ENCODE data around the gene GSDME. TPM values are rescaled to one million over a fixed set of nuclear protein-coding genes. Genes with fewer than 3 reads are reported as not detected.

Gene GSDME
- total RNA-seq, 2 donors from 2014 or later, result 0.85 to 1.8 TPM

- intact Hi-C loops (cut with DNase I, micrococcal nuclease), result no loop called here
- ATAC-seq (no peak), DNase-seq (no peak)
Observed at GRCh38 chr7:24728121-24728500, 29.2 kb downstream of the GSDME start.

- ATAC-seq (no peak), DNase-seq (no peak)
- intact Hi-C loops (cut with DNase I, micrococcal nuclease), result no loop called here
Observed at GRCh38 chr7:24727154-24728120, 29.8 kb downstream of the GSDME start.

- no peak for ATAC-seq
- intact Hi-C loops (cut with DNase I, micrococcal nuclease), result no loop called here
- no peak for DNase-seq
Observed at GRCh38 chr7:24725554-24726241, 31.6 kb downstream of the GSDME start.

GRCh38 chr7:24724451-24725190 lies 32.6 kb downstream of the GSDME start:
- intact Hi-C loops (cut with DNase I, micrococcal nuclease), result no loop called here
- ATAC-seq (no peak), DNase-seq (no peak)

- no peak for ATAC-seq
- no peak for DNase-seq
- intact Hi-C loops (cut with DNase I, micrococcal nuclease), result no loop called here
Observed at GRCh38 chr7:24723178-24723530, 34.1 kb downstream of the GSDME start.

- DNase-seq, result no peak
- intact Hi-C loops (cut with DNase I, micrococcal nuclease), result no loop called here
- peak; percentile 33 for ATAC-seq
Observed at GRCh38 chr7:24722386-24723177, 34.7 kb downstream of the GSDME start.

- intact Hi-C loops (cut with DNase I, micrococcal nuclease), result no loop called here
- ATAC-seq, result peak; percentile 32
- no peak for DNase-seq
Observed at GRCh38 chr7:24721481-24722001, 35.7 kb downstream of the GSDME start.

- intact Hi-C loops (cut with DNase I, micrococcal nuclease), result no loop called here
- DNase-seq (no peak), ATAC-seq (no peak)
Observed at GRCh38 chr7:24720283-24720682, 37.0 kb downstream of the GSDME start.

GRCh38 chr7:24718977-24719491 lies 38.2 kb downstream of the GSDME start:
- ATAC-seq, result no peak
- no peak for DNase-seq
- intact Hi-C loops (cut with DNase I, micrococcal nuclease), result no loop called here

GRCh38 chr7:24718431-24718831 lies 38.8 kb downstream of the GSDME start:
- ATAC-seq (no peak), DNase-seq (no peak)
- intact Hi-C loops (cut with DNase I, micrococcal nuclease), result no loop called here

- intact Hi-C loops (cut with DNase I, micrococcal nuclease), result no loop called here
- DNase-seq (no peak), ATAC-seq (no peak)
Observed at GRCh38 chr7:24717694-24718320, 39.5 kb downstream of the GSDME start.

- DNase-seq, result no peak
- intact Hi-C loops (cut with DNase I, micrococcal nuclease), result no loop called here
- ATAC-seq, result no peak
Observed at GRCh38 chr7:24717247-24717622, 40.0 kb downstream of the GSDME start.

GRCh38 chr7:24716480-24717246 lies 40.6 kb downstream of the GSDME start:
- intact Hi-C loops (cut with DNase I, micrococcal nuclease), result no loop called here
- ATAC-seq, result no peak
- no peak for DNase-seq

GRCh38 chr7:24715661-24716479 lies 41.4 kb downstream of the GSDME start:
- no peak for DNase-seq
- ATAC-seq, result peak; percentile 52
- intact Hi-C loops (cut with DNase I, micrococcal nuclease), result no loop called here

GRCh38 chr7:24715171-24715570 lies 42.1 kb downstream of the GSDME start:
- intact Hi-C loops (cut with DNase I, micrococcal nuclease), result no loop called here
- no peak for ATAC-seq

GRCh38 chr7:24714676-24715010 lies 42.6 kb downstream of the GSDME start:
- no peak for ATAC-seq
- intact Hi-C loops (cut with DNase I, micrococcal nuclease), result no loop called here

More at GRCh38 chr7:24715171-24715570, 42.1 kb downstream of the GSDME start:
- DNase-seq, result no peak

More at GRCh38 chr7:24714676-24715010, 42.6 kb downstream of the GSDME start:
- no peak for DNase-seq
